Measurements from ENCODE around the gene PNN. TPM values are rescaled to one million over a fixed set of nuclear protein-coding genes. Genes with fewer than 3 reads are reported as not detected.

Gene PNN
- total and polyA plus RNA-seq, 2 of the 8 experiments (the other 6 are each of a cell fraction or from before 2014, with no cell fraction given): 27.5 to 121 TPM

DNA sequence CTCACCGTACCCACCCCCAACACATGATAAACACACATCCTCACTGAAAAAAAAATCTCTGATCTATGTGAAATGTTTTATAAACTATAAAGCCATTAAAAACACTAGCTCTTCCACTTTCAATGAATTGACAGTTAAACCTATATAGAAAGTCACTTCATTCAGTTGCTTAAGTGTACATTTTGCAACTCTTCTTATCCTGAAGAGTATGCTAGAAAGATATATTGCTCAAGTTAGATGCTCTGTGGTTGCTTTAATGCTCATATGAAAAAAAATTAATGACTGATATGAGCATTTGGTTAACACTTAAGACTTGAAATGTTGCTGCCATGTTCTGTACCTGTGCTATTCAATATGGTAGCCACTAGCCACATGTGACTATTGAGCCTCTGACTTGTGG, 37.6 kb downstream of the PNN start (continued):
- TF ChIP-seq, protein P1, sequence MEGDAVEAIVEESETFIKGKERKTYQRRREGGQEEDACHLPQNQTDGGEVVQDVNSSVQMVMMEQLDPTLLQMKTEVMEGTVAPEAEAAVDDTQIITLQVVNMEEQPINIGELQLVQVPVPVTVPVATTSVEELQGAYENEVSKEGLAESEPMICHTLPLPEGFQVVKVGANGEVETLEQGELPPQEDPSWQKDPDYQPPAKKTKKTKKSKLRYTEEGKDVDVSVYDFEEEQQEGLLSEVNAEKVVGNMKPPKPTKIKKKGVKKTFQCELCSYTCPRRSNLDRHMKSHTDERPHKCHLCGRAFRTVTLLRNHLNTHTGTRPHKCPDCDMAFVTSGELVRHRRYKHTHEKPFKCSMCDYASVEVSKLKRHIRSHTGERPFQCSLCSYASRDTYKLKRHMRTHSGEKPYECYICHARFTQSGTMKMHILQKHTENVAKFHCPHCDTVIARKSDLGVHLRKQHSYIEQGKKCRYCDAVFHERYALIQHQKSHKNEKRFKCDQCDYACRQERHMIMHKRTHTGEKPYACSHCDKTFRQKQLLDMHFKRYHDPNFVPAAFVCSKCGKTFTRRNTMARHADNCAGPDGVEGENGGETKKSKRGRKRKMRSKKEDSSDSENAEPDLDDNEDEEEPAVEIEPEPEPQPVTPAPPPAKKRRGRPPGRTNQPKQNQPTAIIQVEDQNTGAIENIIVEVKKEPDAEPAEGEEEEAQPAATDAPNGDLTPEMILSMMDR (IDR thresholded peaks at IDR 0.05; ENCODE audit: control extremely low read depth in 1 of 3, insufficient read depth in 1 of 3, low read depth in 1 of 3, low read length in 3 of 3): no peak
